Fibroblast of villous mesenchyme (primary cell): Measurements from ENCODE around the gene CBFA2T3. TPM values are rescaled to one million over a fixed set of nuclear protein-coding genes. Genes with fewer than 3 reads are reported as not detected.
"Not testable (repeated sequence)": the region's sequence is repeated elsewhere in the genome, so short reads cannot be mapped to it uniquely, and the experiment has no call there.

Source experiments
- DNase-seq: peaks from one replicate; pipeline ENCODE4 v3.0.0-alpha.2; 2010; ENCODE audit warnings: low read depth
- H3K4me3 ChIP-seq: 2 replicates; pipeline ENCODE4 v1.5.1; 2011; ENCODE audit warnings: low read depth, mild to moderate bottlenecking, low read length
- CTCF ChIP-seq: IDR thresholded peaks from 2 replicates; pipeline ENCODE4 v1.5.1; 2012; ENCODE audit warnings: low read depth, mild to moderate bottlenecking, low read length; ENCODE audit not compliant: insufficient read depth
- total RNA-seq: library from RNA; depleted of rRNA; stranded (reverse); fragments of >200 nt; gene quantifications from 2 replicates; pipeline ENCODE4 v1.2.3, GENCODE V29; 2012

CBFA2T3 gene
- total RNA-seq, 1 donor = not detected

DNA sequence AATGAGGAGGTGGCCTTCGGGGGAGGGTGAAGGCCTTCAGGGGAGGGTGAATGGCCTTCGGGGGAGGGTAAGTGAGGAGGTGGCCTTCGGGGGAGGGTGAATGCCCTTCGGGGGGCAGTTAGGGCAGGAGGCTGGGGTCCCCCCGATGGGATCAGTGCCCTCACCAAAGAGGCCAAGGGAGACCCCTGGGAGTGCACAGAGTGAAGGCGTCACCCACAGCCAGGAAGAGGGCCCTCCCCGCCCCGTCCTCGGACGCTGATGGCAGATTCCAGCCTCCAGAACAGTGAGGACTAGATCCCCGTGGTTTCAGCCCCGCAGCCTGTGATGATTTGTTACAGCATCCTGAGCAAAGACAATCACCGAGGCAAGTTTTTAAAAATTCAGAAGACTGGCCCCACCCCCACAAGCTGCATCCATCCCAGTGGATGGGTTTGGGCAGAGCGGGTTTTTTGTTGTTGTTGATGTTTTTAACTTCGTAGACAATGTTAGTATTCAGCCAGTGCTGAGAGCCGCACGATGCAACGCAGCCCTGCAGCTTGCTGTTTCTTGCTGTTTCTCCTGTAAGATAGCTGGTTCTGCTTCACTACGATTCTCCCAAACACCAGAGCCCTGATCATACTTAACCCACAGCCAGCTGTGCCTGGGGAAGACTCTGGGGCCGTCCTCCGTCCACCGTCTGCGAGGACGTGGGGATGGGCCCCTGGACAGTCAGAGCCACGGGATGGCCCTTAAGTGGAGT is 40.7 kb upstream of the CBFA2T3 start:
- DNase-seq = no peak
- TF ChIP-seq CTCF = no peak

GRCh38 chr16:89016561-89016960 is 39.6 kb upstream of the CBFA2T3 start:
- not testable (repeated sequence) for H3K4me3 ChIP-seq, DNase-seq

More for the DNA sequence above, 40.7 kb upstream of the CBFA2T3 start:
- no peak overlapping the region for H3K4me3 ChIP-seq

DNA sequence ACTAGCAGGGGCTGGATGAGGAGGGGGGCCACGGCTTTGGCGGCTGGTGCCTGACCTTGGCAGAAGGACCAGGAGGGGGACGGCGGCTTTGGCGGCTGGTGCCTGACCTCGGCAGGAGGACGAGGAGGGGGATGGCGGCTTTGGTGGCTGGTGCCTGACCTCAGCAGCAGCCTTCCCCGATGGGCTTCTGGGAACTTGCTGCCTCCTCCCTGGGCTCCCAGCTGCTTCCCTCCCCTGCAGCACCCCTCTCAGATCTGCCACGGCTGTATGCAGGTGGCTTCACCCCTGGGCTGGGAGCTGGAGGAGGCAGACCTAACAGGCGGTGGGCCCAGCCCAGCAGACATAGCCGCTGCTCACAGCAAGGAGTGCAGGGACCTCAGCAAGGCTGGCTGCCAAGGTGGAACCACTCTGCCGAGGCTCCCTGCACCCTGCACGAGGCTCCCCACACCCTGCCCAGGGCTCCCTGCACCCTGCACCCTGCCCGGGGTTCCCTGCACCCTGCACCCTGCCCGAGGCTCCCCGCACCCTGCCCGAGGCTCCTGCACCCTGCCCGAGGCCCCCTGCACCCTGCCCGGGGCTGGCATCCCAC is 38.4 kb upstream of the CBFA2T3 start:
- no peak overlapping the region for H3K4me3 ChIP-seq
- TF ChIP-seq CTCF = no peak
- no peak for DNase-seq

DNA sequence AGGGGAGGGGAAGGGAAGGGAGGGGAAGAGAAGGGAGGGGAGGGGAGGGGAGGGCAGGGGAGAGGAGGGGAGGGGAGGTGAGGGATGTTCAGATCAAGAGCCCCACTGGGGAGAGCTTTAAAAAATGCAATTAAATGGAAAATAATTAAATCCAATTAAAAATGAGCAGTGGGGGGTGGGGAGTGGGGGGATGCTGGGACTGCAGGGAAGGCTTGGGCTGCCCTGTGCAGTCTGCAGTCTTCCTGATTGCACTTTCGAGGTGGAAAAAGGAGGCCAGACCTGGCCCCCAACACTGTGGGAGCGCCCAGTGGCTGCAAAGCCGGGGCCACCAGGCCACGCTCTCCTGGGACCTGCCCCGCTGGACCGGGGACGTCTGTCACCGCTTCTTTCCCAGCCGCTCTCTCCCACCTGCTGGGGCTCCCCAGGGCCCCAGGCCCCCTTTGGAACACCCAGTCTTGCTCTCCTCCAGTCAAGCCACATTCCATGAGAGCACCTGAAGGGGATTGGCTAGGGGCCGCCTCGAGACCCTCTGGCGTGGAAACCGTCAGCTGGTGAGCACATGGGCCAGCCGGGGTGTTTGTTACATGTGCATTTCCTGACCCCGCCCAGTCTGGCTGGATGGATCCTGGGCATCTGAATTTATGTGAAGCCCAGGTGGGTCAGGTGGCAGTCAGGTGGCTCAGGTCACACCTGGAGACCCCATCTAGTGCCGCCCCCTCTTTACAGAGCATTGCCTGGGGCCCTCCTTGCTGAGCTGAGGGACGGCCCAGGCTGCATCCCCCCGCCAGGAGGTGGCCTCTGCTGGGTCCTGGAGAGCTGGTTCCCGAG is 37.6 kb upstream of the CBFA2T3 start:
- TF ChIP-seq CTCF = no peak
- no peak for DNase-seq
- no peak overlapping the region for H3K4me3 ChIP-seq

GRCh38 chr16:89013692-89014402 is 36.8 kb upstream of the CBFA2T3 start:
- DNase-seq = no peak
- TF ChIP-seq CTCF = no peak
- H3K4me3 ChIP-seq = no peak overlapping the region

DNA sequence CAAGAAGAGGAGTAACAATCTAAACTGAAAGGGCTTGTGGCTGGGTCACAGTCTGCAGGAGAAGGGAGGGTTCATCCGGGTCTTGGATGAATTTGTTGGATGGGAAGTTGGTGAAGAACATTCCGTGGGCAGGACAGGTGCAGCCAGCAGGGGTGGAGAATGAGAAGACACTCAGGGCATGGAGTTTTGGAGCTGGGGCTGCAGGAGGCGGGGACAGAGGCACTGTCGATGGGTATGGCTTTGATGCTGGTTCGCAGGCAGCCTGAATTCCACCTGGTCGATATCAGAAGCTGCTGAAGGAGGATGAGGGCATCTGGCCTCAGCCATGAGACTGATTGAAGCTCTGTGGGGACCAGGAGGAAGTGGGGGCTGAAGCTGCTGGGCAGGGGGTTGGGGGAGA is 36.1 kb upstream of the CBFA2T3 start:
- DNase-seq = no peak
- TF ChIP-seq CTCF = no peak
- no peak overlapping the region for H3K4me3 ChIP-seq

- no peak overlapping the region for H3K4me3 ChIP-seq
- TF ChIP-seq CTCF = no peak
- DNase-seq = no peak
These were observed 35.6 kb upstream of the CBFA2T3 start for GRCh38 chr16:89012622-89012995.
